GM23248 (cell line): ENCODE results near the gene MT1B.

Experiments
- EZH2 ChIP-seq: fragments of 200-600 bp; sonication (generic); IDR thresholded peaks from 2 replicates; pipeline ENCODE4 v1.6.1; 2018; ENCODE audit warnings: antibody characterized with exemption, mild to moderate bottlenecking; ENCODE audit not compliant: insufficient read depth, poor library complexity, severe bottlenecking
- EZH2phosphoT487 ChIP-seq: fragments of 200-600 bp; sonication (generic); IDR thresholded peaks from 2 replicates; pipeline ENCODE4 v1.6.1; 2018; ENCODE audit warnings: antibody characterized with exemption, moderate library complexity, mild to moderate bottlenecking, low read depth; ENCODE audit not compliant: insufficient read depth

GRCh38 chr16:56695246-56695645 is 43.6 kb downstream of the MT1B start:
- TF ChIP-seq EZH2 (no peak), EZH2phosphoT487 (no peak)
